ENCODE results near the gene TRIM59.

Gene TRIM59

DNA sequence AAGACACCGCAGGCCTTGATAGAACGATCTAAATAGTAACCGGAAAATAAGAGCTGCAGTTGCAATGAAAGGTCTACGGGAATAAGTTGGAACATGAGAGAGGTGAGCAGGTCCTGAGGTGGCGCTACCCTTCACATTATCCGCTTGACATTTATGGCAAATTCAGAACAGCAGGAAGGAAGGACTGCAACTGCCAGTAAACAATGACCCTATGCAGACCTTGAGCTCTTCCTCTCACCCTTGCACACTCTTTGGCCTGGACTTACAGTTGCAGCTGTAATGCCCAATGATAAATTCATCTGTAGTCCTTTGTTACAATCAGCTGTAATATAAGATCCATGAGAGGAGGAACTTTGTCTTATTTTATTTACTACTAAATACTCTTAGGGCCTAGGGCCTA is 32.3 kb upstream of the TRIM59 start:
- Histone ChIP-seq H3K36me3 (ENCODE audit: control insufficient read depth in 2 of 2, insufficient read depth in 1 of 2, low read length in 2 of 2) (no peaks in the 10 kb centered on the region), H3K4me3 (ENCODE audit: low read depth, low read length) (no peak overlapping the region), H3K27ac (ENCODE audit: extremely low read depth, low read depth, low read length) (no peak overlapping the region), H3K4me1 (ENCODE audit: control insufficient read depth, insufficient read depth, low read length) (no peaks in the 10 kb centered on the region), H3K9me3 (ENCODE audit: control insufficient read depth, insufficient read depth, low read depth, low read length) (no peaks in the 10 kb centered on the region)
- ChIA-PET CTCF (interaction anchor here (1.5 to 1.6 kb wide), 2 partner anchors 319 to 449 kb away, joined by 4 to 12 read pairs; no protein-coding TSS in a partner anchor), POLR2A (no interaction called here)
- TF ChIP-seq EGR2 (tag by site-specific recombination; IDR thresholded peaks at IDR 0.05; ENCODE audit: low read depth) (no peak), ZNF184 (tag by site-specific recombination; IDR thresholded peaks at IDR 0.05) (no peak), ZNF280C (tag by site-specific recombination; IDR thresholded peaks at IDR 0.05) (no peak), ZXDB (tag by site-specific recombination; IDR thresholded peaks at IDR 0.05) (no peak), HOXD13 (CRISPR knock-in tag; IDR thresholded peaks at IDR 0.05; ENCODE audit: borderline replicate concordance) (no peak), ZSCAN18 (tag by site-specific recombination; IDR thresholded peaks at IDR 0.05) (no peak), ZNF223 (tag by site-specific recombination; IDR thresholded peaks at IDR 0.05) (no peak)
- TF ChIP-seq, protein P1, sequence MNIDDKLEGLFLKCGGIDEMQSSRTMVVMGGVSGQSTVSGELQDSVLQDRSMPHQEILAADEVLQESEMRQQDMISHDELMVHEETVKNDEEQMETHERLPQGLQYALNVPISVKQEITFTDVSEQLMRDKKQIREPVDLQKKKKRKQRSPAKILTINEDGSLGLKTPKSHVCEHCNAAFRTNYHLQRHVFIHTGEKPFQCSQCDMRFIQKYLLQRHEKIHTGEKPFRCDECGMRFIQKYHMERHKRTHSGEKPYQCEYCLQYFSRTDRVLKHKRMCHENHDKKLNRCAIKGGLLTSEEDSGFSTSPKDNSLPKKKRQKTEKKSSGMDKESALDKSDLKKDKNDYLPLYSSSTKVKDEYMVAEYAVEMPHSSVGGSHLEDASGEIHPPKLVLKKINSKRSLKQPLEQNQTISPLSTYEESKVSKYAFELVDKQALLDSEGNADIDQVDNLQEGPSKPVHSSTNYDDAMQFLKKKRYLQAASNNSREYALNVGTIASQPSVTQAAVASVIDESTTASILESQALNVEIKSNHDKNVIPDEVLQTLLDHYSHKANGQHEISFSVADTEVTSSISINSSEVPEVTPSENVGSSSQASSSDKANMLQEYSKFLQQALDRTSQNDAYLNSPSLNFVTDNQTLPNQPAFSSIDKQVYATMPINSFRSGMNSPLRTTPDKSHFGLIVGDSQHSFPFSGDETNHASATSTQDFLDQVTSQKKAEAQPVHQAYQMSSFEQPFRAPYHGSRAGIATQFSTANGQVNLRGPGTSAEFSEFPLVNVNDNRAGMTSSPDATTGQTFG (tag by site-specific recombination; IDR thresholded peaks at IDR 0.05; ENCODE audit: borderline replicate concordance) = no peak
- TF ChIP-seq, protein P2, sequence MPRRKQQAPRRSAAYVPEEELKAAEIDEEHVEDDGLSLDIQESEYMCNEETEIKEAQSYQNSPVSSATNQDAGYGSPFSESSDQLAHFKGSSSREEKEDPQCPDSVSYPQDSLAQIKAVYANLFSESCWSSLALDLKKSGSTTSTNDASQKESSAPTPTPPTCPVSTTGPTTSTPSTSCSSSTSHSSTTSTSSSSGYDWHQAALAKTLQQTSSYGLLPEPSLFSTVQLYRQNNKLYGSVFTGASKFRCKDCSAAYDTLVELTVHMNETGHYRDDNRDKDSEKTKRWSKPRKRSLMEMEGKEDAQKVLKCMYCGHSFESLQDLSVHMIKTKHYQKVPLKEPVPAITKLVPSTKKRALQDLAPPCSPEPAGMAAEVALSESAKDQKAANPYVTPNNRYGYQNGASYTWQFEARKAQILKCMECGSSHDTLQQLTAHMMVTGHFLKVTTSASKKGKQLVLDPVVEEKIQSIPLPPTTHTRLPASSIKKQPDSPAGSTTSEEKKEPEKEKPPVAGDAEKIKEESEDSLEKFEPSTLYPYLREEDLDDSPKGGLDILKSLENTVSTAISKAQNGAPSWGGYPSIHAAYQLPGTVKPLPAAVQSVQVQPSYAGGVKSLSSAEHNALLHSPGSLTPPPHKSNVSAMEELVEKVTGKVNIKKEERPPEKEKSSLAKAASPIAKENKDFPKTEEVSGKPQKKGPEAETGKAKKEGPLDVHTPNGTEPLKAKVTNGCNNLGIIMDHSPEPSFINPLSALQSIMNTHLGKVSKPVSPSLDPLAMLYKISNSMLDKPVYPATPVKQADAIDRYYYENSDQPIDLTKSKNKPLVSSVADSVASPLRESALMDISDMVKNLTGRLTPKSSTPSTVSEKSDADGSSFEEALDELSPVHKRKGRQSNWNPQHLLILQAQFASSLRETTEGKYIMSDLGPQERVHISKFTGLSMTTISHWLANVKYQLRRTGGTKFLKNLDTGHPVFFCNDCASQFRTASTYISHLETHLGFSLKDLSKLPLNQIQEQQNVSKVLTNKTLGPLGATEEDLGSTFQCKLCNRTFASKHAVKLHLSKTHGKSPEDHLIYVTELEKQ (tag by site-specific recombination; IDR thresholded peaks at IDR 0.05; ENCODE audit: borderline replicate concordance) = no peak

- CTCF ChIA-PET = interaction anchor here (0.6 kb wide), 1 partner anchor 68 kb away, joined by 3 read pairs; no protein-coding TSS in a partner anchor
Measured at GRCh38 chr3:160480931-160481330, 31.3 kb upstream of the TRIM59 start.

More at GRCh38 chr3:160480931-160481330, 31.3 kb upstream of the TRIM59 start:
- POLR2A ChIA-PET = no interaction called here
- no peak for TF ChIP-seq ZBTB17 (tag by site-specific recombination; IDR thresholded peaks at IDR 0.05)
- no peak for TF ChIP-seq TCF7L2 (IDR thresholded peaks at IDR 0.05; ENCODE audit: borderline replicate concordance, low read depth, low read length)
- TF ChIP-seq, protein P3, sequence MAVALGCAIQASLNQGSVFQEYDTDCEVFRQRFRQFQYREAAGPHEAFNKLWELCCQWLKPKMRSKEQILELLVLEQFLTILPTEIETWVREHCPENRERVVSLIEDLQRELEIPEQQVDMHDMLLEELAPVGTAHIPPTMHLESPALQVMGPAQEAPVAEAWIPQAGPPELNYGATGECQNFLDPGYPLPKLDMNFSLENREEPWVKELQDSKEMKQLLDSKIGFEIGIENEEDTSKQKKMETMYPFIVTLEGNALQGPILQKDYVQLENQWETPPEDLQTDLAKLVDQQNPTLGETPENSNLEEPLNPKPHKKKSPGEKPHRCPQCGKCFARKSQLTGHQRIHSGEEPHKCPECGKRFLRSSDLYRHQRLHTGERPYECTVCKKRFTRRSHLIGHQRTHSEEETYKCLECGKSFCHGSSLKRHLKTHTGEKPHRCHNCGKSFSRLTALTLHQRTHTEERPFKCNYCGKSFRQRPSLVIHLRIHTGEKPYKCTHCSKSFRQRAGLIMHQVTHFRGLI (tag by site-specific recombination; IDR thresholded peaks at IDR 0.05) = peak; percentile 47; the same call in 1 of the 2 replicates
- Histone ChIP-seq H3K4me3 (ENCODE audit: low read depth, low read length) (no peak overlapping the region), H3K27ac (ENCODE audit: extremely low read depth, low read depth, low read length) (no peak overlapping the region), H3K4me1 (ENCODE audit: control insufficient read depth, insufficient read depth, low read length) (no peaks in the 10 kb centered on the region), H3K9me3 (ENCODE audit: control insufficient read depth, insufficient read depth, low read depth, low read length) (no peaks in the 10 kb centered on the region), H3K36me3 (ENCODE audit: control insufficient read depth in 2 of 2, insufficient read depth in 1 of 2, low read length in 2 of 2) (no peaks in the 10 kb centered on the region)
